RWPE2 (cell line): ENCODE measurements around the gene RTN4RL1.

Experiments used
- ATAC-seq: fragments of 200-7000 bp; cut with Tn5 transposase; 3 replicates; pipeline ENCODE4 v1.9.1; 2021; ENCODE audit warnings: low read depth
- DNase-seq: peaks from one replicate; pipeline ENCODE4 v3.0.0-alpha.2; 2020; ENCODE audit warnings: low spot score
- H3K27ac ChIP-seq: fragments of 450-650 bp; 2 replicates; pipeline ENCODE4 v1.5.1; 2017; ENCODE audit warnings: mild to moderate bottlenecking; ENCODE audit not compliant: poor library complexity, severe bottlenecking
- H3K27me3 ChIP-seq: fragments of 250-450 bp; sonication (Bioruptor Pico); 2 replicates; pipeline ENCODE4 v1.5.1; 2021; ENCODE audit warnings: mild to moderate bottlenecking, moderate library complexity; ENCODE audit not compliant: insufficient read depth, poor library complexity, severe bottlenecking
- H3K36me3 ChIP-seq: fragments of 250-450 bp; sonication (Bioruptor Pico); 2 replicates; pipeline ENCODE4 v1.5.1; 2020; ENCODE audit warnings: low read depth, mild to moderate bottlenecking, moderate library complexity
- H3K4me1 ChIP-seq: fragments of 250-450 bp; sonication (Bioruptor Pico); 2 replicates; pipeline ENCODE4 v1.5.1; 2021; ENCODE audit warnings: mild to moderate bottlenecking, moderate library complexity; ENCODE audit not compliant: insufficient read depth, poor library complexity, severe bottlenecking
- H3K4me3 ChIP-seq: fragments of 250-450 bp; sonication (Bioruptor Pico); 2 replicates; pipeline ENCODE4 v1.5.1; 2021; ENCODE audit warnings: mild to moderate bottlenecking, moderate library complexity; ENCODE audit not compliant: severe bottlenecking
- H3K9me3 ChIP-seq: fragments of 250-450 bp; sonication (Bioruptor Pico); 2 replicates; pipeline ENCODE4 v1.5.1; 2021; ENCODE audit warnings: mild to moderate bottlenecking, moderate library complexity; ENCODE audit not compliant: severe bottlenecking
- TF ChIP-seq, protein P1 (sequence below): fragments of 450-650 bp; IDR thresholded peaks from one replicate; pipeline ENCODE4 v1.5.1; 2017; ENCODE audit warnings: mild to moderate bottlenecking, moderate library complexity; ENCODE audit not compliant: poor library complexity, severe bottlenecking

Gene RTN4RL1

DNA sequence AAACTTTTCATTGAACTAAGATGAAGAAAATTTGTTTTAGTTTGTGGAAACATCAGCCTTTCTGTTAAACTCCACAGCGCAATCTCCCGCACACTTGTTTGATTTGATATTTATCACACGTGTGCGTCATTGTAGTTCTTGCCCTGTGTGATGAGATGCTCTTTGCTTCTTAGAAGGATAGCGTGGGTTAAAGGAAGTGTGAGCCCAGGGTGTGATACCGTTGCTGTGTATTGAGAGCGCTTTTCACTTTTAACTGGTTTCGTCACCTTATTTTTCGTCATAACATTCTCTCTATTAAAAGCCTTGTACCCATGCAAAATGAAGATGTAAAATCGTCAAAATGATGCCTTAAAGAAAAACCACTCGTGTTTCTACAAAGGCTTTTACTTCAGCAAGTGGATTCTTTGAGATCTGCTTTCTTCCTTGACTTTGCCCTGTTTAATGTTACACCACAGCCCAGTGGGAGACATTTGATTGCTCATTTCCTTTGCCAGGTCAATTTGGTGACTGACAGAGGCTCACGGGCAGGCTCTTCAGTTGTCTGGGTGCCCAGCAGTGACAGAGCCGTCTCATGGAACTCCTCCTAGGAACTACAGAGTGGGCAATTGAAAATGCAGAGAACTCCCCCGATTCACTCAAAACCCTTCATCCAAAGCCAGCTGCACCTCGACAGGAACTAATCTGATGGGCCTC lies 134.2 kb downstream of the RTN4RL1 start:
- H3K27ac ChIP-seq = no peak overlapping the region
- H3K27me3 ChIP-seq = no peaks in the 10 kb centered on the region
- no peaks in the 10 kb centered on the region for H3K9me3 ChIP-seq
- ATAC-seq (no peak), DNase-seq (no peak)
- H3K4me1 ChIP-seq = no peaks in the 10 kb centered on the region
- no peak overlapping the region for H3K4me3 ChIP-seq
- TF ChIP-seq, protein P1, sequence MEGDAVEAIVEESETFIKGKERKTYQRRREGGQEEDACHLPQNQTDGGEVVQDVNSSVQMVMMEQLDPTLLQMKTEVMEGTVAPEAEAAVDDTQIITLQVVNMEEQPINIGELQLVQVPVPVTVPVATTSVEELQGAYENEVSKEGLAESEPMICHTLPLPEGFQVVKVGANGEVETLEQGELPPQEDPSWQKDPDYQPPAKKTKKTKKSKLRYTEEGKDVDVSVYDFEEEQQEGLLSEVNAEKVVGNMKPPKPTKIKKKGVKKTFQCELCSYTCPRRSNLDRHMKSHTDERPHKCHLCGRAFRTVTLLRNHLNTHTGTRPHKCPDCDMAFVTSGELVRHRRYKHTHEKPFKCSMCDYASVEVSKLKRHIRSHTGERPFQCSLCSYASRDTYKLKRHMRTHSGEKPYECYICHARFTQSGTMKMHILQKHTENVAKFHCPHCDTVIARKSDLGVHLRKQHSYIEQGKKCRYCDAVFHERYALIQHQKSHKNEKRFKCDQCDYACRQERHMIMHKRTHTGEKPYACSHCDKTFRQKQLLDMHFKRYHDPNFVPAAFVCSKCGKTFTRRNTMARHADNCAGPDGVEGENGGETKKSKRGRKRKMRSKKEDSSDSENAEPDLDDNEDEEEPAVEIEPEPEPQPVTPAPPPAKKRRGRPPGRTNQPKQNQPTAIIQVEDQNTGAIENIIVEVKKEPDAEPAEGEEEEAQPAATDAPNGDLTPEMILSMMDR = no peak
- H3K36me3 ChIP-seq = peaks cover 89% of the 10 kb centered on the region

DNA sequence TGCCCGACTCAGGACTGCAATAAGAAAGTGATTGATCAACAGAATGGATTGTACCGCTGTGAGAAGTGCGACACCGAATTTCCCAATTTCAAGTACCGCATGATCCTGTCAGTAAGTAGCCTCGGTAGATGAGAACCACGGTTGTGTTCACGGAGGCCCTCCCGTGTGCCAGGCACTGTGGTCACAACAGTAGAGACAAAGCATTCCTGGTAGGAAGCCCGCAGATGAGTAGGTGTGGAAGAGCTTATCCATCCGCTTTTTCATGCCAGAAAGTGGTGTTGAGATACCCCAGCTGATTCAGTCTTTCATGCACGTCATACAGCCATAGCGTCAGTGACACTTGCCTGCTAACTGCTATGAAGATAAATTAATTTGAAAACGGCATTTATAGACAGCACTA lies 136.4 kb downstream of the RTN4RL1 start:
- H3K36me3 ChIP-seq = peaks cover 91% of the 10 kb centered on the region
- ATAC-seq (no peak), DNase-seq (no peak)
- no peaks in the 10 kb centered on the region for H3K27me3 ChIP-seq
- no peaks in the 10 kb centered on the region for H3K9me3 ChIP-seq
- no peaks in the 10 kb centered on the region for H3K4me1 ChIP-seq
- TF ChIP-seq, protein P1 = no peak
- H3K4me3 ChIP-seq = no peak overlapping the region
- no peak overlapping the region for H3K27ac ChIP-seq
